ENCODE data around the gene TPRG1.

DNA sequence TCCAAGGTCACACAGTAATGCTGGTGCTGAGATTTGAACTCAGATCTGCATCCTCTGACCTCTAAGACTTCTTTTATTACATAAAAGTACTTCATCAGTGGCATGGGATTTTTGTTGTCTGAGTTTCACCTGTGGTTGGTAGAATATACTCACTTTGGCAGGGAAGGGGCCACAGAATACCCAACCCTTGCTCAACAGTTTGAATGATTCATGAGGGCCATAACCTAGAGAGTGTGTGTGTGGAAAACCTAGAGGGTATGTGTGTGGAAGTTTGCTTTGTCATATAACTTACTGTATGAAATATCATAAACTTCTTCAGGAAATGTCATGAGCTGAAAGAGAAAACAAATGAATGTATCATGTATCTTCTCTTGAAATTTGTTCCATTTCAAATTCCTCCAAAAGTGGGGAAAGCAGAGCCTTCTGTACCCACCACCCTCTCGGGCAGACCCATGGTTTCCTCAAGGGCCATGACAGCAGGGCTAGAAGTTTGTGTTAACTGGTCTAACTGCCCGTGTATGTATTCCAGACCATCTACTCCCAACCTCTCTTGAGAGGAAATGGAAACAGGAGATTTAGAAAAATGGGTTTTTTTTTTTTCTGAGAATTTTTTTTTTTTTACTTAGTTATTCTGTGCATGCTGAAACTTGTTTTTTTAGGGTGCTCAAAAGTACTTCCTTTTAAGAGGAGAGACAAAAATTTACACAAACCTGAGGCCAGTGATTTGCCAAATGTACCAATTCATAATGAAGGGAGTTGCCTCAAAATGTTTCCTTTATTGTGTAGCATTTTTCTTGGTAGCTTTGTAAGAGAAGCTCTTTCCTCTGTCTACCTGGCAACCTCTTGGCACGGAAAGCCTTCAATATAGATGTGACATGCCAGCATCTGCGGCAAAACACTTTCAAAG is 127.0 kb downstream of the TPRG1 start:
- no peak for TF ChIP-seq GATA3 (IDR thresholded peaks at IDR 0.05; ENCODE audit: low read depth, low read length)
- TF ChIP-seq GATA2 (IDR thresholded peaks at IDR 0.05; ENCODE audit: low read depth, low read length): no peak

Data from SH-SY5Y (cell line).